HCT116 (cell line): ENCODE data around the gene FAM89B. TPM values are rescaled to one million over a fixed set of nuclear protein-coding genes. Genes with fewer than 3 reads are reported as not detected.

Experiments used
- ATAC-seq: fragments of 200-7000 bp; cut with Tn5 transposase; 2 replicates; pipeline ENCODE4 v1.9.1; 2020; ENCODE audit warnings: mild to moderate bottlenecking, moderate library complexity
- BruUV-seq: library from RNA; stranded (reverse); fragments of 400-500 nt; replicated peaks from 2 replicates; lab custom pipeline; 2021; lab: Mats Ljungman, UMichigan
- CTCF ChIA-PET: fragments of 300-600 bp; sonication (Branson Sonifier 250); formaldehyde crosslinking; loops from one replicate; lab custom pipeline; 2021; ENCODE audit warnings: antibody characterized with exemption; lab: Charles Lee
- POLR2A ChIA-PET: fragments of 300-600, 350-600 bp; sonication (Branson Sonifier 250); formaldehyde crosslinking; loops from one replicate; lab custom pipeline; 2021; ENCODE audit warnings: antibody characterized with exemption; lab: Charles Lee
- RAD21 ChIA-PET, 2 experiments: fragments of 300-600 bp; sonication (Branson Sonifier 250); formaldehyde crosslinking; loops; one replicate each; lab custom pipeline; 2023; ENCODE audit warnings: low total read pairs in 2 of 2; ENCODE audit not compliant: uncharacterized antibody in 2 of 2, unreplicated experiment in 2 of 2, low non-redundant PET in 1 of 2; lab: Charles Lee
- DNase-seq: peaks from one replicate; pipeline ENCODE4 v3.0.0-alpha.2; 2010; ENCODE audit warnings: low read depth, low spot score
- H2AFZ ChIP-seq: fragments of 200-600 bp; shearing (Covaris generic), sonication (generic); 2 replicates; pipeline ENCODE4 v1.6.1; 2017; ENCODE audit warnings: low read depth, mixed run types, mixed read lengths, antibody characterized with exemption, low read length; ENCODE audit not compliant: poor library complexity, severe bottlenecking
- H3K27ac ChIP-seq: 2 replicates; pipeline ENCODE4 v1.5.1; 2012; ENCODE audit warnings: low read depth, low read length
- H3K27me3 ChIP-seq: fragments of 200-600 bp; sonication (generic); 2 replicates; pipeline ENCODE4 v1.6.1; 2016; ENCODE audit warnings: mixed run types, low read length, mixed read lengths; ENCODE audit not compliant: insufficient read depth
- H3K36me3 ChIP-seq, 2 experiments: fragments of 200-500 bp in 1 of 2; fragments of 200-600 bp in 1 of 2; sonication (Bioruptor generic) in 1 of 2; sonication (generic) in 1 of 2; 2 replicates each; pipeline versions ENCODE4 v1.5.1 to v1.6.1; 2014 to 2016; ENCODE audit warnings: low read length in 2 of 2, inconsistent platforms in 1 of 2, mixed read lengths in 1 of 2, mixed run types in 1 of 2; ENCODE audit not compliant: insufficient read depth in 2 of 2, control insufficient read depth in 1 of 2
- H3K4me1 ChIP-seq, 2 experiments: fragments of 200-600 bp in 1 of 2; sonication (generic) in 1 of 2; 2 replicates each; pipeline versions ENCODE4 v1.5.1 to v1.6.1; 2012 to 2017; ENCODE audit warnings: low read length in 2 of 2, inconsistent platforms in 1 of 2, mild to moderate bottlenecking in 1 of 2, mixed read lengths in 1 of 2, mixed run types in 1 of 2, moderate library complexity in 1 of 2; ENCODE audit not compliant: insufficient read depth in 2 of 2, control insufficient read depth in 1 of 2
- H3K4me2 ChIP-seq: fragments of 200-600 bp; sonication (generic); 2 replicates; pipeline ENCODE4 v1.6.1; 2017; ENCODE audit warnings: mixed run types, low read length, mixed read lengths
- H3K4me3 ChIP-seq, 2 experiments: fragments of 200-600 bp in 1 of 2; sonication (generic) in 1 of 2; replicated peaks in 1 of 2; 2 replicates each; pipeline ENCODE4 v1.5.1; 2011 to 2016; ENCODE audit warnings: low read length in 2 of 2, control low read depth in 1 of 2, low read depth in 1 of 2, mild to moderate bottlenecking in 1 of 2, mixed read lengths in 1 of 2, mixed run types in 1 of 2
- H3K79me2 ChIP-seq: fragments of 200-600 bp; sonication (generic); 2 replicates; pipeline ENCODE4 v1.6.1; 2017; ENCODE audit warnings: mild to moderate bottlenecking, mixed run types, low read length, moderate library complexity, mixed read lengths; ENCODE audit not compliant: insufficient read depth
- H3K9ac ChIP-seq: fragments of 200-600 bp; sonication (generic); 2 replicates; pipeline ENCODE4 v1.6.1; 2016; ENCODE audit warnings: low read length, mixed read lengths
- H3K9me2 ChIP-seq: fragments of 200-600 bp; sonication (generic), shearing (Covaris generic); 2 replicates; pipeline ENCODE4 v1.6.1; 2017; ENCODE audit warnings: mixed run types, mild to moderate bottlenecking, moderate library complexity; ENCODE audit not compliant: insufficient read depth
- H3K9me3 ChIP-seq, 2 experiments: fragments of 200-500 bp in 1 of 2; fragments of 200-600 bp in 1 of 2; sonication (Bioruptor generic) in 1 of 2; sonication (generic) in 1 of 2; 2 replicates each; pipeline ENCODE4 v1.6.1; 2014 to 2017; ENCODE audit warnings: low read length in 2 of 2, mixed read lengths in 2 of 2, inconsistent platforms in 1 of 2, low read depth in 1 of 2, mild to moderate bottlenecking in 1 of 2, mixed run types in 1 of 2, moderate library complexity in 1 of 2; ENCODE audit not compliant: control insufficient read depth in 1 of 2, insufficient read depth in 1 of 2
- H4K20me1 ChIP-seq: fragments of 200-600 bp; sonication (generic), shearing (Covaris generic); 2 replicates; pipeline ENCODE4 v1.6.1; 2017; ENCODE audit warnings: mixed run types, mild to moderate bottlenecking, moderate library complexity; ENCODE audit not compliant: insufficient read depth
- CTCF ChIP-seq, 3 experiments: fragments of 200-600 bp in 1 of 3; sonication (generic) in 1 of 3; IDR thresholded peaks in 2 of 3; conservative IDR thresholded peaks in 1 of 3; 2 replicates each; pipeline ENCODE4 v1.5.1; 2012 to 2017; ENCODE audit warnings: low read depth in 2 of 3, low read length in 2 of 3, antibody characterized with exemption in 1 of 3, borderline replicate concordance in 1 of 3, control low read depth in 1 of 3, mild to moderate bottlenecking in 1 of 3, mixed read lengths in 1 of 3, mixed run types in 1 of 3, moderate library complexity in 1 of 3; ENCODE audit not compliant: insufficient read depth in 1 of 3
- EZH2phosphoT487 ChIP-seq: fragments of 200-600 bp; IDR thresholded peaks from 2 replicates; pipeline ENCODE4 v1.6.1; 2018; ENCODE audit warnings: antibody characterized with exemption, borderline replicate concordance
- JUND ChIP-seq: IDR thresholded peaks from 2 replicates; pipeline ENCODE4 v1.6.1; 2012
- POLR2A ChIP-seq: IDR thresholded peaks from 2 replicates; pipeline ENCODE4 v1.7.0; 2011; ENCODE audit warnings: borderline replicate concordance; ENCODE audit not compliant: insufficient read depth, insufficient read length; ENCODE audit errors: extremely low read depth
- POLR2AphosphoS5 ChIP-seq: IDR thresholded peaks from 2 replicates; pipeline ENCODE4 v1.6.1; 2011; ENCODE audit warnings: mild to moderate bottlenecking, low read depth, low read length, moderate library complexity
- SIN3A ChIP-seq: IDR thresholded peaks from 2 replicates; pipeline ENCODE4 v1.6.1; 2012; ENCODE audit warnings: low read depth
- SP1 ChIP-seq: IDR thresholded peaks from 2 replicates; pipeline ENCODE4 v1.6.1; 2012; ENCODE audit warnings: low read depth
- SRF ChIP-seq: IDR thresholded peaks from 2 replicates; pipeline ENCODE4 v1.6.1; 2012; ENCODE audit warnings: low read depth
- TCF7L2 ChIP-seq: IDR thresholded peaks from 2 replicates; pipeline ENCODE4 v1.7.0; 2011; ENCODE audit warnings: borderline replicate concordance, inconsistent platforms; ENCODE audit not compliant: insufficient read depth, insufficient read length; ENCODE audit errors: extremely low read depth
- YY1 ChIP-seq: IDR thresholded peaks from 2 replicates; pipeline ENCODE4 v1.6.1; 2011; ENCODE audit warnings: low read length, low read depth, moderate library complexity, mild to moderate bottlenecking; ENCODE audit not compliant: insufficient replicate concordance; ENCODE audit errors: extremely low read depth
- intact Hi-C: fragments of 100-400 bp; cut with micrococcal nuclease; formaldehyde crosslinking; loops from 2 replicates; pipeline ENCODE4 v1.10.0; 2022
- total RNA-seq: library from RNA; stranded (reverse); gene quantifications from one replicate; pipeline ENCODE4 v1.2.1, GENCODE V29; 2021; ENCODE audit not compliant: unreplicated experiment
- TF ChIP-seq, protein P1 (sequence below): IDR thresholded peaks from 2 replicates; pipeline ENCODE4 v1.6.1; 2012

The FAM89B gene
- total RNA-seq, 1 experiment from 2014 or later: 60.0 TPM

- no TSS peak for BruUV-seq
Measured at GRCh38 chr11:65542738-65543390, 29.5 kb upstream of the FAM89B start.

More at GRCh38 chr11:65542738-65543390, 29.5 kb upstream of the FAM89B start:
- ATAC-seq: no peak
- H3K9me2 ChIP-seq: no peaks in the 10 kb centered on the region
- DNase-seq: no peak
- TF ChIP-seq CTCF (IDR thresholded peaks at IDR 0.05 in 2 of 3, conservative IDR thresholded peaks at IDR 0.05 in 1 of 3; ENCODE audit: borderline replicate concordance in 1 of 3, insufficient read depth in 1 of 3, low read depth in 2 of 3, low read length in 2 of 3) (no peak), POLR2A (no peak), JUND (no peak), SP1 (no peak), EZH2phosphoT487 (no peak), SIN3A (no peak), YY1 (no peak), SRF (no peak), POLR2AphosphoS5 (no peak), TCF7L2 (no peak)
- TF ChIP-seq, protein P1, sequence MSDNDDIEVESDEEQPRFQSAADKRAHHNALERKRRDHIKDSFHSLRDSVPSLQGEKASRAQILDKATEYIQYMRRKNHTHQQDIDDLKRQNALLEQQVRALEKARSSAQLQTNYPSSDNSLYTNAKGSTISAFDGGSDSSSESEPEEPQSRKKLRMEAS: no peak
- H3K4me1 ChIP-seq: peaks cover 19 to 47% of the 10 kb centered on the region in 2 experiments
- ChIA-PET RAD21 (no interaction called here), POLR2A (interaction anchor here (1.1 kb wide), 1 partner anchor 9 kb away, joined by 7 read pairs; no protein-coding TSS in a partner anchor), CTCF (interaction anchor here (3.0 to 4.6 kb wide), 4 partner anchors 9 to 51 kb away, joined by 25 to 89 read pairs (median 28); partner anchors contain the start of genes FAM89B, KCNK7 and ZNRD2)
- no peak overlapping the region for H3K27ac ChIP-seq
- H3K36me3 ChIP-seq: peaks cover 0 to 9% of the 10 kb centered on the region in 2 experiments; a peak in 1 of 4 replicates
- peaks cover 14% of the 10 kb centered on the region for H3K79me2 ChIP-seq
- H3K4me2 ChIP-seq: no peak overlapping the region
- no peak overlapping the region for H3K9ac ChIP-seq
- no peak overlapping the region for H2AFZ ChIP-seq
- H3K9me3 ChIP-seq: no peaks in the 10 kb centered on the region
- no peaks in the 10 kb centered on the region for H3K27me3 ChIP-seq
- intact Hi-C loops: no loop called here
- no peaks in the 10 kb centered on the region for H4K20me1 ChIP-seq
- H3K4me3 ChIP-seq: no peak overlapping the region
